IPS-18a (cell line): ENCODE results near the gene EP400.
"Not testable (repeated sequence)": the region's sequence is repeated elsewhere in the genome, so short reads cannot be mapped to it uniquely, and the experiment has no call there.

Experiments used
- H3K27ac ChIP-seq: one replicate; pipeline ENCODE4 v1.5.1; 2013; ENCODE audit warnings: low read length
- H3K27me3 ChIP-seq: one replicate; pipeline ENCODE4 v1.6.1; 2013; ENCODE audit warnings: mild to moderate bottlenecking, low read length; ENCODE audit not compliant: control insufficient read depth, insufficient read depth
- H3K36me3 ChIP-seq: one replicate; pipeline ENCODE4 v1.6.1; 2013; ENCODE audit warnings: low read depth, low read length; ENCODE audit not compliant: control insufficient read depth
- H3K4me1 ChIP-seq: one replicate; pipeline ENCODE4 v1.6.1; 2013; ENCODE audit warnings: low read depth, low read length; ENCODE audit not compliant: control insufficient read depth
- H3K4me3 ChIP-seq: one replicate; pipeline ENCODE4 v1.5.1; 2013; ENCODE audit warnings: low read length
- H3K9ac ChIP-seq: one replicate; pipeline ENCODE4 v1.6.1; 2013; ENCODE audit warnings: mild to moderate bottlenecking, low read length, moderate library complexity
- H3K9me3 ChIP-seq: one replicate; pipeline ENCODE4 v1.6.1; 2013; ENCODE audit warnings: low read depth, low read length; ENCODE audit not compliant: control insufficient read depth

Gene EP400

DNA sequence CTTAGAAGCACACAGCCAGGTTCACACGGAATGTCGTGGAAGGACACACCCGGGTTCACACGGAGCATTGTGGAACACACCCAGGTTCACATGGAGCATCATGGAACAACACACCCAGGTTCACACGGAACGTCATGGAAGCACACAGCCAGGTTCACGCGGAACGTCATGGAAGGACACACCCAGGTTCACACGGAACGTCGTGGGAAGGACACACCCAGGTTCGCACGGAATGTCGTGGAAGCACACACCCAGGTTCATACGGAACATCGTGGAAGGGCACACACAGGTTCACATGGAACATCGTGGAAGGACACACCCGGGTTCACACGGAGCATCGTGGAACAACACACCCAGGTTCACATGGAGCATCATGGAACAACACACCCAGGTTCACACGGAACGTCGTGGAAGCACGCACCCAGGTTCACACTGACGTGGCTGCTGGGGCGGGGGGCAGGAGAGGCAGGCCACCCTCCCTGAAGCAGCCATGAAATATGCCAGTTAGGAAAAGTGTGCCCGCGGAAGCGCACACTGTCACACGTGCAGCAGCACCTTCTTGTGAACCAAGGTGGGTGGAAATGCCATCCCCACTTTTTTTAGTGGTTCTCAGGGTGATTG is 86.4 kb downstream of the EP400 start:
- H3K4me3 ChIP-seq = no peak overlapping the region
- H3K36me3 ChIP-seq = peaks cover 68% of the 10 kb centered on the region
- no peaks in the 10 kb centered on the region for H3K27me3 ChIP-seq
- H3K4me1 ChIP-seq = no peaks in the 10 kb centered on the region
- no peak overlapping the region for H3K27ac ChIP-seq
- H3K9me3 ChIP-seq = no peaks in the 10 kb centered on the region
- no peak overlapping the region for H3K9ac ChIP-seq

- H3K9me3 ChIP-seq = no peaks in the 10 kb centered on the region
- H3K36me3 ChIP-seq = peaks cover 53% of the 10 kb centered on the region
- no peak overlapping the region for H3K27ac ChIP-seq
- H3K4me3 ChIP-seq = no peak overlapping the region
- H3K27me3 ChIP-seq = no peaks in the 10 kb centered on the region
- no peak overlapping the region for H3K9ac ChIP-seq
- no peaks in the 10 kb centered on the region for H3K4me1 ChIP-seq
Measured at GRCh38 chr12:132040906-132041606, 91.3 kb downstream of the EP400 start.

GRCh38 chr12:132043216-132043615 is 93.5 kb downstream of the EP400 start:
- no peaks in the 10 kb centered on the region for H3K27me3 ChIP-seq
- peaks cover 46% of the 10 kb centered on the region for H3K36me3 ChIP-seq
- H3K9ac ChIP-seq = no peak overlapping the region
- no peaks in the 10 kb centered on the region for H3K9me3 ChIP-seq
- no peak overlapping the region for H3K27ac ChIP-seq
- peaks cover 16% of the 10 kb centered on the region for H3K4me1 ChIP-seq
- H3K4me3 ChIP-seq = no peak overlapping the region

DNA sequence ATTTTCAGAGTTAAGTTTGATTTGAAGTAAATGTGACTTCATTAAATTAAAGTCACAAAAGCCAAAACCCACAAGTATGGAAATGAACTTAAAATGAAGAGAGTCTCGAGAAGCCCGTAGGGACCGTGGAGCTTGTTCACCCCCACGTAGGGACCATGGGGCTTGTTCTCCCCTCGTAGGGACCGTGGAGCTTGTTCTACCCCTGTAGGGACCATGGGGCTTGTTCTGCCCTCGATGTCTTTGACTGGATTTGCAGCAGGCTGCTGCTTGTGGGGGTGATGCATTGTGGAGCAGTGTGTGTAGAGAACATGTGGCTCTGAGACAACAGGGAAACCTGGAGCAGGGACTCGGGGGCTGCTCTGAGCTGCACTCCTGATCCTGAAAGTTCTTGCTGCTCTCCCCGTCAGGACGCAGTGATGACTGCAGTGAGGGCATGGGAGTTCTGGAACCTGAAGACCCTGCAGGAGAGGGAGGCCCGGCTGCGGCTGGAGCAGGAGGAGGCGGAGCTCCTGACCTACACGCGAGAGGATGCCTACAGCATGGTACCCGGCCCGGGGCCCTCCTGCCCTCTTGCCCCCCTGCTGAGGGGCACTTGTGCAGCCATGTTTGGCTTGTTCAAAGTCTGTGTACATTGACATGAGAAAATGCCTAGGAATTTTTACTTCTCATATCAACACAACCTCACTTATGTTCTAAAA is 94.2 kb downstream of the EP400 start:
- H3K36me3 ChIP-seq = peaks cover 43% of the 10 kb centered on the region
- no peak overlapping the region for H3K9ac ChIP-seq
- H3K27ac ChIP-seq = no peak overlapping the region
- H3K9me3 ChIP-seq = no peaks in the 10 kb centered on the region
- no peaks in the 10 kb centered on the region for H3K27me3 ChIP-seq
- no peak overlapping the region for H3K4me3 ChIP-seq
- peaks cover 23% of the 10 kb centered on the region for H3K4me1 ChIP-seq

DNA sequence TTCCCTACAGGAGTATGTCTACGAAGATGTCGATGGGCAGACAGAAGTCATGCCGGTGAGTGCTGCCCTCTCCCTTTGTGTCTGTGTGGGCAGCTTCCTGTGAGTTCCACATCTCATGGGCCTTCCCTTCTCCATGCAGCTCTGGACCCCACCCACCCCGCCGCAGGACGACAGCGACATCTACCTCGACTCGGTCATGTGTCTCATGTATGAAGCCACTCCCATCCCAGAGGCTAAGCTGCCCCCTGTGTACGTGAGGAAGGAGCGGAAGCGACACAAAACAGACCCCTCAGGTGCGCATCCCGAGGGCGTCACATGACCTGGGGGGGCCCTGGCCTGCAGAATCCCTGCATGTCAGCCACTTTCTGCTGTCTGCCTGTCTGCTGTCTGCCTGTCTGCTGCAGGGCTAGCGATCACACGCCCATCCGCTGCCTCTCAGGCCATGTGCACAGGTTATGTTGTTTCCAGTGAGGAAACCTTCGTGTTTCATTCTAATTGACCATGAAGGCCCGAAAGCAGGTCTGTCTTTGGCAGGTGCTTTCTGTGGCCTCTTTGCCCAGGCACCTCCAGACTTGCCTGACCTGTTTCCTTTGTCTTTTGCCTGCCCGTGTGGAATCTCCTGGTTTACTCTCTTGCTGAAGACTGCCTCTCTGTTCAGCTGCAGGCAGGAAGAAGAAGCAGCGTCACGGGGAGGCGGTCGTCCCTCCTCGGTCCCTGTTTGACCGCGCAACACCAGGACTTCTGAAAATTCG is 95.1 kb downstream of the EP400 start:
- Histone ChIP-seq H3K4me3 (no peak overlapping the region), H3K27me3 (no peaks in the 10 kb centered on the region), H3K4me1 (peaks cover 25% of the 10 kb centered on the region), H3K36me3 (peaks cover 45% of the 10 kb centered on the region), H3K9me3 (no peaks in the 10 kb centered on the region), H3K27ac (no peak overlapping the region), H3K9ac (no peak overlapping the region)

GRCh38 chr12:132045751-132046150 is 96.0 kb downstream of the EP400 start:
- no peaks in the 10 kb centered on the region for H3K9me3 ChIP-seq
- H3K27ac ChIP-seq = no peak overlapping the region
- H3K4me1 ChIP-seq = peaks cover 25% of the 10 kb centered on the region
- H3K27me3 ChIP-seq = no peaks in the 10 kb centered on the region
- H3K4me3 ChIP-seq = no peak overlapping the region
- H3K36me3 ChIP-seq = peaks cover 54% of the 10 kb centered on the region
- H3K9ac ChIP-seq = no peak overlapping the region

DNA sequence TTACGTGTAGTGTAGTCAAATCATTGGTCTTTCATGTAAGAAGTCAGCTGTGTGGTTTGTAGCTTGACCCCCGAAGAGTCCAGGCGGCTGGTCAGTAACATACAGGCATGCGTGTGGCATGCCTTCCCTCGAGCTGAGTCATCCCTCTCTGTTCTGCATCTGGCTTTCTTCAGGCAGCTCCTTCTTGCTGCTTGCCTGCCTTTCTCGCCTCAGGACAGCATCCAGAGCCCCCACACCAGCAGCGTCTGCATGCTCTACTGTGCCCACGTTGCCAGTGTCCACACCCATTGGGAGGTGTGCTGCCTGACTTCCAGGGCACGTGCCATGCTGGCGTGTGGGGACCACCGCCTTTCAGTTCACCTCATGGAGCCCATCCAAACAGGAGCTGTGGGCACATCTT is 96.8 kb downstream of the EP400 start:
- no peaks in the 10 kb centered on the region for H3K9me3 ChIP-seq
- H3K36me3 ChIP-seq = peaks cover 59% of the 10 kb centered on the region
- H3K9ac ChIP-seq = no peak overlapping the region
- H3K4me1 ChIP-seq = peaks cover 25% of the 10 kb centered on the region
- no peak overlapping the region for H3K4me3 ChIP-seq
- H3K27me3 ChIP-seq = no peaks in the 10 kb centered on the region
- no peak overlapping the region for H3K27ac ChIP-seq

DNA sequence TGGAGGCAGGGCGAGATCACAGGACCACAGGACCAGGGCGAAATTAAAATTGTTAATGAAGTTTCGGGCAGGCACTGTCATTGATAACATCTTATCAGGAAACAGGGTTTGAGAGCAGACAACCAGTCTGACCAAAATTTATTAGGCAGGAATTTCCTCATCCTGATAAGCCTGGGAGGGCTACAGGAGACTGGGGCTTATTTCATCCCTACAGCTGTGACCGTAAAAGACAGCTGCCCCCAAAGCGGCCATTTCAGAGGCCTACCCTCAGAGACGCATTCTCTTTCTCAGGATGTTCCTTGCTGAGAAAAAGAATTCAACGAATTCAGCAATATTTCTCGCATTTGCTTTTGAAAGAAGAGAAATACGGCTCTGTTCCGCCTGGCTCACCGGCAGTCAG is 97.9 kb downstream of the EP400 start:
- H3K9me3 ChIP-seq, H3K27me3 ChIP-seq, H3K9ac ChIP-seq, H3K27ac ChIP-seq: not testable (repeated sequence)
- H3K36me3 ChIP-seq = peaks cover 64% of the 10 kb centered on the region
- peaks cover 25% of the 10 kb centered on the region for H3K4me1 ChIP-seq
- H3K4me3 ChIP-seq = peak overlapping the region; percentile 9

- peaks cover 71% of the 10 kb centered on the region for H3K36me3 ChIP-seq
- H3K9ac ChIP-seq = no peak overlapping the region
- H3K4me1 ChIP-seq = peaks cover 25% of the 10 kb centered on the region
- H3K27ac ChIP-seq = no peak overlapping the region
- H3K9me3 ChIP-seq = no peaks in the 10 kb centered on the region
- H3K4me3 ChIP-seq = no peak overlapping the region
- no peaks in the 10 kb centered on the region for H3K27me3 ChIP-seq
Measured at GRCh38 chr12:132049442-132049841, 99.7 kb downstream of the EP400 start.

- Histone ChIP-seq H3K27me3 (no peaks in the 10 kb centered on the region), H3K36me3 (peaks cover 71% of the 10 kb centered on the region), H3K9me3 (no peaks in the 10 kb centered on the region), H3K4me3 (no peak overlapping the region), H3K4me1 (peaks cover 25% of the 10 kb centered on the region), H3K27ac (no peak overlapping the region), H3K9ac (no peak overlapping the region)
Measured at GRCh38 chr12:132049876-132050275, 100.1 kb downstream of the EP400 start.

GRCh38 chr12:132051718-132052117 is 102.0 kb downstream of the EP400 start:
- not testable (repeated sequence) for H3K27ac ChIP-seq, H3K9ac ChIP-seq, H3K27me3 ChIP-seq, H3K9me3 ChIP-seq, H3K4me3 ChIP-seq
- Histone ChIP-seq H3K36me3 (peaks cover 67% of the 10 kb centered on the region), H3K4me1 (peaks cover 21% of the 10 kb centered on the region)
